GM23338 (cell line): Measurements from ENCODE around the gene LRP1B. TPM values are rescaled to one million over a fixed set of nuclear protein-coding genes. Genes with fewer than 3 reads are reported as not detected.

ENCODE experiments used
- ATAC-seq: fragments of 200-7000 bp; cut with Tn5 transposase; 3 replicates; pipeline ENCODE4 v1.9.1; 2020
- DNase-seq: peaks from one replicate; pipeline ENCODE4 v3.0.0-alpha.2; 2015; ENCODE audit warnings: low spot score
- H2AFZ ChIP-seq: fragments of 200-600 bp; sonication (generic); 2 replicates; pipeline ENCODE4 v1.8.0; 2016; ENCODE audit warnings: antibody characterized with exemption, mild to moderate bottlenecking, moderate library complexity
- H3F3A ChIP-seq: fragments of 200-600 bp; sonication (generic); replicated peaks from 2 replicates; pipeline ENCODE4 v1.8.0; 2017; ENCODE audit warnings: antibody characterized with exemption, mixed run types, low read depth
- H3K27ac ChIP-seq: fragments of 200-600 bp; sonication (generic); 2 replicates; pipeline ENCODE4 v1.6.1; 2016; ENCODE audit warnings: low read depth
- H3K27me3 ChIP-seq: fragments of 200-600 bp; sonication (generic); 2 replicates; pipeline ENCODE4 v1.8.0; 2016; ENCODE audit warnings: mild to moderate bottlenecking, mixed run types, moderate library complexity; ENCODE audit not compliant: insufficient read depth
- H3K36me3 ChIP-seq: fragments of 200-600 bp; sonication (generic); 2 replicates; pipeline ENCODE4 v1.8.0; 2016; ENCODE audit warnings: mild to moderate bottlenecking; ENCODE audit not compliant: insufficient read depth
- H3K4me1 ChIP-seq: fragments of 200-600 bp; sonication (generic); 2 replicates; pipeline ENCODE4 v1.8.0; 2016; ENCODE audit warnings: mild to moderate bottlenecking, moderate library complexity; ENCODE audit not compliant: insufficient read depth
- H3K4me2 ChIP-seq: fragments of 200-600 bp; sonication (generic); 2 replicates; pipeline ENCODE4 v1.7.1; 2017; ENCODE audit warnings: mixed run types
- H3K4me3 ChIP-seq: fragments of 200-600 bp; sonication (generic); 2 replicates; pipeline ENCODE4 v1.6.1; 2016; ENCODE audit warnings: mixed run types
- H3K79me2 ChIP-seq: fragments of 200-600 bp; sonication (generic); replicated peaks from 2 replicates; pipeline ENCODE4 v1.8.0; 2017; ENCODE audit warnings: mild to moderate bottlenecking; ENCODE audit not compliant: insufficient read depth
- H3K9me2 ChIP-seq: fragments of 200-600 bp; sonication (generic); 2 replicates; pipeline ENCODE4 v1.8.0; 2017; ENCODE audit not compliant: insufficient read depth
- H4K20me1 ChIP-seq: fragments of 200-600 bp; sonication (generic); replicated peaks from 2 replicates; pipeline ENCODE4 v1.8.0; 2017; ENCODE audit warnings: mild to moderate bottlenecking; ENCODE audit not compliant: insufficient read depth
- H3K27ac Mint-ChIP-seq: 2 replicates; pipeline ENCODE4 v1.8.0; 2020; ENCODE audit warnings: inconsistent platforms, mild to moderate bottlenecking, moderate library complexity, mixed read lengths
- H3K27me3 Mint-ChIP-seq: 3 replicates; pipeline ENCODE4 v1.8.0; 2022; ENCODE audit warnings: low read depth, mild to moderate bottlenecking, moderate library complexity, mixed read lengths, inconsistent platforms; ENCODE audit not compliant: insufficient read depth, poor library complexity
- H3K36me3 Mint-ChIP-seq: 3 replicates; pipeline ENCODE4 v1.8.0; 2021; ENCODE audit warnings: low read depth, mild to moderate bottlenecking, inconsistent platforms, moderate library complexity, mixed read lengths
- H3K4me1 Mint-ChIP-seq: 3 replicates; pipeline ENCODE4 v1.8.0; 2020; ENCODE audit warnings: mild to moderate bottlenecking, inconsistent platforms, mixed read lengths
- H3K4me3 Mint-ChIP-seq: 3 replicates; pipeline ENCODE4 v1.8.0; 2021; ENCODE audit warnings: moderate library complexity, mild to moderate bottlenecking, inconsistent platforms, mixed read lengths
- H3K9me3 Mint-ChIP-seq: 3 replicates; pipeline ENCODE4 v1.8.0; 2020; ENCODE audit warnings: moderate library complexity, mild to moderate bottlenecking, inconsistent platforms, mixed read lengths
- CREB1 ChIP-seq: fragments of 250-450 bp; sonication (Bioruptor Pico); IDR thresholded peaks from 2 replicates; pipeline ENCODE4 v1.5.0; 2020; ENCODE audit warnings: low read depth, mild to moderate bottlenecking, moderate library complexity
- EZH2phosphoT487 ChIP-seq: fragments of 200-600 bp; sonication (generic); IDR thresholded peaks from one replicate; pipeline ENCODE4 v1.8.1; 2018; ENCODE audit warnings: antibody characterized with exemption; ENCODE audit not compliant: unreplicated experiment
- JUNB ChIP-seq: IDR thresholded peaks from one replicate; pipeline ENCODE4 v1.6.1; 2016; ENCODE audit warnings: antibody characterized with exemption; ENCODE audit not compliant: unreplicated experiment
- ZNF331 ChIP-seq: fragments of 250-450 bp; sonication (Bioruptor Pico); IDR thresholded peaks from 2 replicates; pipeline ENCODE4 v1.5.0; 2020; ENCODE audit warnings: low read depth, mild to moderate bottlenecking, moderate library complexity
- ZNF462 ChIP-seq: fragments of 250-450 bp; sonication (Bioruptor Pico); IDR thresholded peaks from 2 replicates; pipeline ENCODE4 v1.5.0; 2020; ENCODE audit warnings: mild to moderate bottlenecking, moderate library complexity
- polyA plus RNA-seq: library from polyadenylated mRNA; unstranded; fragments of >200 nt; fragmentation: Nextera tagmentation; extraction: Ambion mirVana; gene quantifications from 2 replicates; pipeline ENCODE4 v1.2.1, GENCODE V29; 2016
- total RNA-seq: library from RNA; depleted of rRNA; stranded (reverse); fragments of >200 nt; shearing (Covaris generic); gene quantifications from 2 replicates; pipeline ENCODE4 v1.2.3, GENCODE V29; 2014
- TF ChIP-seq, protein P1 (sequence below): IDR thresholded peaks from one replicate; pipeline ENCODE4 v1.6.1; 2018; ENCODE audit warnings: antibody characterized with exemption; ENCODE audit not compliant: unreplicated experiment

LRP1B gene
- total and polyA plus RNA-seq, 2 experiments from 2014 or later = 0.15 to 0.97 TPM

DNA sequence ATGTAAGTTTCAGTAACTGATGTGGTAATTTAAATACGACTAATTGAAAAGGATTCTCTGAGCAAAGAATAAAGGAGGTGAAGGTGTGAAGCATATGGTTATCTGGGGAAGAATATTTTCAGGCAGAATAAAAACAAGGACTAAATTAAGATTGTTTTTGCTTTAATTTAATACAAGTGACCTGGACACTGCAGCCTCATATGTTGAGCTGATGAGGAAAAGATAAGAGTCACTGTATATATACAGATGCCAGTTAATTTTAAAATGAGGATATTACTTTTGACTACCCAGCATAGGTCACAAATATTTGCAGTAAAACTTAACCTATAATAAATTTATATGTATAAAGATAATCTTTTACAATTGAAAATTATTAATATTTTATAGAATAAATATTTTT lies 47.8 kb upstream of the LRP1B start:
- Mint-ChIP-seq H3K4me3 (no peak overlapping the region), H3K36me3 (no peaks in the 10 kb centered on the region), H3K27me3 (peaks cover 2% of the 10 kb centered on the region), H3K4me1 (no peaks in the 10 kb centered on the region), H3K9me3 (no peaks in the 10 kb centered on the region), H3K27ac (no peak overlapping the region)
- H3K27ac ChIP-seq = no peak overlapping the region
- no peaks in the 10 kb centered on the region for H3F3A ChIP-seq
- no peaks in the 10 kb centered on the region for H4K20me1 ChIP-seq
- no peaks in the 10 kb centered on the region for H3K36me3 ChIP-seq
- ATAC-seq (no peak), DNase-seq (no peak)
- H2AFZ ChIP-seq = no peak overlapping the region
- no peaks in the 10 kb centered on the region for H3K9me2 ChIP-seq
- no peak overlapping the region for H3K4me3 ChIP-seq
- TF ChIP-seq EZH2phosphoT487 = no peak
- TF ChIP-seq ZNF462 (CRISPR knock-in tag) = no peak
- no peak for TF ChIP-seq ZNF331 (CRISPR knock-in tag)
- TF ChIP-seq JUNB = no peak
- TF ChIP-seq, protein P1, sequence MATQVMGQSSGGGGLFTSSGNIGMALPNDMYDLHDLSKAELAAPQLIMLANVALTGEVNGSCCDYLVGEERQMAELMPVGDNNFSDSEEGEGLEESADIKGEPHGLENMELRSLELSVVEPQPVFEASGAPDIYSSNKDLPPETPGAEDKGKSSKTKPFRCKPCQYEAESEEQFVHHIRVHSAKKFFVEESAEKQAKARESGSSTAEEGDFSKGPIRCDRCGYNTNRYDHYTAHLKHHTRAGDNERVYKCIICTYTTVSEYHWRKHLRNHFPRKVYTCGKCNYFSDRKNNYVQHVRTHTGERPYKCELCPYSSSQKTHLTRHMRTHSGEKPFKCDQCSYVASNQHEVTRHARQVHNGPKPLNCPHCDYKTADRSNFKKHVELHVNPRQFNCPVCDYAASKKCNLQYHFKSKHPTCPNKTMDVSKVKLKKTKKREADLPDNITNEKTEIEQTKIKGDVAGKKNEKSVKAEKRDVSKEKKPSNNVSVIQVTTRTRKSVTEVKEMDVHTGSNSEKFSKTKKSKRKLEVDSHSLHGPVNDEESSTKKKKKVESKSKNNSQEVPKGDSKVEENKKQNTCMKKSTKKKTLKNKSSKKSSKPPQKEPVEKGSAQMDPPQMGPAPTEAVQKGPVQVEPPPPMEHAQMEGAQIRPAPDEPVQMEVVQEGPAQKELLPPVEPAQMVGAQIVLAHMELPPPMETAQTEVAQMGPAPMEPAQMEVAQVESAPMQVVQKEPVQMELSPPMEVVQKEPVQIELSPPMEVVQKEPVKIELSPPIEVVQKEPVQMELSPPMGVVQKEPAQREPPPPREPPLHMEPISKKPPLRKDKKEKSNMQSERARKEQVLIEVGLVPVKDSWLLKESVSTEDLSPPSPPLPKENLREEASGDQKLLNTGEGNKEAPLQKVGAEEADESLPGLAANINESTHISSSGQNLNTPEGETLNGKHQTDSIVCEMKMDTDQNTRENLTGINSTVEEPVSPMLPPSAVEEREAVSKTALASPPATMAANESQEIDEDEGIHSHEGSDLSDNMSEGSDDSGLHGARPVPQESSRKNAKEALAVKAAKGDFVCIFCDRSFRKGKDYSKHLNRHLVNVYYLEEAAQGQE = no peak
- TF ChIP-seq CREB1 (CRISPR knock-in tag) = no peak
- H3K27me3 ChIP-seq = no peaks in the 10 kb centered on the region
- no peaks in the 10 kb centered on the region for H3K79me2 ChIP-seq
- H3K4me1 ChIP-seq = no peaks in the 10 kb centered on the region
- no peak overlapping the region for H3K4me2 ChIP-seq
